ENCODE measurements around the gene PAPOLG. TPM values are rescaled to one million over a fixed set of nuclear protein-coding genes. Genes with fewer than 3 reads are reported as not detected.

The PAPOLG gene
- total and polyA plus RNA-seq, 2 of the 4 experiments (the other 2 are of a cell fraction): 3.5 to 12.4 TPM

- Histone ChIP-seq H3K9me3 (ENCODE audit: control insufficient read depth, insufficient read depth, low read length) (no peaks in the 10 kb centered on the region), H3K14ac (replicated peaks; ENCODE audit: low read depth, low read length) (no peak overlapping the region), H4K91ac (ENCODE audit: insufficient read depth, low read depth, low read length) (no peak overlapping the region), H3K4ac (ENCODE audit: low read depth, low read length) (no peak overlapping the region), H2BK15ac (ENCODE audit: low read depth, low read length) (no peak overlapping the region), H3K27ac (ENCODE audit: insufficient read depth, low read length) (no peak overlapping the region), H2BK20ac (ENCODE audit: low read depth, low read length) (no peak overlapping the region), H3K9me1 (ENCODE audit: insufficient read depth, low read length) (no peaks in the 10 kb centered on the region), H3K79me1 (ENCODE audit: low read depth in 1 of 2, low read length in 2 of 2) (no peaks in the 10 kb centered on the region), H3K4me2 (ENCODE audit: low read depth, low read length) (no peak overlapping the region), H2AK9ac (replicated peaks; ENCODE audit: low read depth, low read length, poor library complexity) (no peak overlapping the region), H2BK5ac (ENCODE audit: low read depth, low read length, poor library complexity, severe bottlenecking) (no peak overlapping the region), H2BK120ac (ENCODE audit: low read depth, low read length) (no peak overlapping the region), H2AK5ac (ENCODE audit: low read depth, low read length) (no peak overlapping the region), H3K4me3 (ENCODE audit: insufficient read depth, low read depth, low read length) (no peak overlapping the region), H3K18ac (ENCODE audit: low read depth, low read length) (no peak overlapping the region), H3K23ac (ENCODE audit: low read depth, low read length) (no peak overlapping the region), H3K4me1 (ENCODE audit: control insufficient read depth, insufficient read depth, low read length) (no peaks in the 10 kb centered on the region), H3K36me3 (ENCODE audit: control insufficient read depth, insufficient read depth, low read length) (peaks cover 27% of the 10 kb centered on the region), H4K5ac (ENCODE audit: low read depth, low read length) (no peak overlapping the region), H2AFZ (replicated peaks; ENCODE audit: low read length, poor library complexity) (no peak overlapping the region), H3K9ac (ENCODE audit: low read depth, low read length) (no peak overlapping the region), H3K56ac (ENCODE audit: extremely low read depth, insufficient read depth, low read length) (no peak overlapping the region), H4K8ac (ENCODE audit: low read depth in 2 of 2, low read length in 2 of 2) (no peak overlapping the region), H4K20me1 (ENCODE audit: insufficient read depth, low read length) (no peaks in the 10 kb centered on the region), H3K27me3 (ENCODE audit: control insufficient read depth, insufficient read depth, low read length) (no peaks in the 10 kb centered on the region)
- ChIA-PET POLR2A (ENCODE audit: unreplicated experiment) (no interaction called here), CTCF (interaction anchor here (0.6 kb wide), 1 partner anchor 65 kb away, joined by 3 read pairs; no protein-coding TSS in a partner anchor)
- TF ChIP-seq MAZ (IDR thresholded peaks at IDR 0.05; ENCODE audit: borderline replicate concordance, low read depth, low read length) (no peak), CEBPB (IDR thresholded peaks at IDR 0.05; ENCODE audit: low read depth, low read length) (peak; percentile 64; the same call in 1 of the 2 replicates)
- ATAC-seq (ENCODE audit: low read depth) (no peak), DNase-seq (no peak)
- WGBS, 2 experiments (ENCODE audit: extremely low coverage in 2 of 2, insufficient read length in 1 of 2): no CpG with 5 or more reads among the region's 3 CpGs
- dilution Hi-C loops (cut with HindIII; ENCODE audit: low sequenced_read_pairs, unreplicated experiment): no loop called here
- BruUV-seq (replicated peaks): no TSS peak
- in situ Hi-C loops (cut with MboI; ENCODE audit: low sequenced_read_pairs): no loop called here
- intact Hi-C loops (cut with micrococcal nuclease): no loop called here
Measured at GRCh38 chr2:60778352-60778751, 22.3 kb downstream of the PAPOLG start.
